ENCODE results near the gene DACH1.

Gene DACH1

DNA sequence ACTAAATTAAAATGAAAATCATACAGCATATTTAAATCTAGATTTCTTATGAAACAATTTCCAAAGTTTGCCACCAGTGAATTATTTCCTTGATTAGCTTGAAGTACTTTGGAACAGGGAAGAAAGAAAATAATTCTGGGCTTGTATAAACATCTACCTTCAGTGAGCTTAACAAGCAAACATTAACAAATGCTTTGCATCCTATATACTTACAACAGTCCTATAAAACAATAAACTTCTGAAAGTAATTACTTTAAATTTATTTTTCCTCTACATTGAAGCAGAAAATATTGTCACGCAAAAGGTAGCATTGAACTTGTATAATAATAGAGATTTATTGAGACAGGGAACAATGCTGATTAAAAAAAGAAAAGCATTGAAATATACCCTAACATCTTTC lies 164.8 kb downstream of the DACH1 start:
- DNase-seq (ENCODE audit: low spot score), result no peak

DNA sequence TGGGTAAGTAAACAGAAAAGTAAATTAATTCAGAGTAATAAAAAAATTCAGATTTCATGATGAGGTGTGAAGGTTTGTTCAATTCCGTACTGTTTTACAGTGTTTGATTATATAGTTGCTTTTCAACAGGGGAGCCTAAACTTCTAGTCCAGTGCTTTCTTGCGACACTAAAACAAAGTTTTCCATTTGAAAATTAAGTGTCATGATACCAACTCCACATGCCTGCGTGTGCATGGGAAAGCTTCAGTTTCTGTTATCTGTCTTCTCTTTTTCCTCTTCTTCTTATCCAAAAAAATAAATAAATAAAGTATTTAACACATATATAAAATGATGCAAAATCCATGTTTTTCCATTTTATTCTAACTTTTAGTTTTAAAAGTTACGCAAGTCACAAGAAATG lies 165.3 kb downstream of the DACH1 start:
- no peak for DNase-seq (ENCODE audit: low spot score)

DNA sequence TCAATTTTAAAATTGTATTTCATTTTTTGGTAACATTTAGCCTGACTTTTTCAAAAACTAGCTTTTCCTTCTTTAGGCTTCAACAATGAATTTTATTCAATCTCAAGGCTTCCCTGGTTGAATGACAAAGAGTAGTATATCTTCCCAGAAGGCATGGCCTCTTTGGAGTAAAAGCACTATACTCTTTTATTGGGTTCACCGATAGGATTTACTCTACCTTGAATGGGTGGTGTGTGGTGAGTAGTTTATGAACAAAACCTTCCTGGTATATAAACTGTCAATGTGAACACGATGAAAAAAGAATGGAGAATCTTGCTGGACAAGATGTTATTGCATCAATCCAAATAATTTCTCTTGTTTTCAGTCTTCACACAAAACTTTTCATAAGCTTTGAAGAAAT lies 167.7 kb downstream of the DACH1 start:
- no peak for DNase-seq (ENCODE audit: low spot score)

DNA sequence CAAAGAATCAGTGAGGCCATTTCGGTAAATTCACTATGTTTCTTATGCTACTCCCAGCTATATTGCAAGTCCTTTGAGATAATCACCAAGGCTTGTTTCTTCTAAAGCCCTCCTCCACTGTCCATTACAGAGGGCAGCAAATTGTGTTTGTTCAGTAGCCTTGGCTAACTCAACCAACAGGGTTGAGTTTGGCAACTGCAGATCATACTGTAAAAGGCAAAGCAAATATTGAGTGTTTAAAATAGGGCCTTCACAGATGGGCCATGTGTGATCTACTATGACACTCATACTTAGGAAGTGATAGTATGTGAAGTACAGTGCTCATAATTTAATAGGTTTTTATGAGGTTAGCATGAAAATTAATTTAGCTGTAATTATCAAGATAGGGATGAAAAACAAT lies 171.3 kb downstream of the DACH1 start:
- DNase-seq (ENCODE audit: low spot score), result no peak

DNA sequence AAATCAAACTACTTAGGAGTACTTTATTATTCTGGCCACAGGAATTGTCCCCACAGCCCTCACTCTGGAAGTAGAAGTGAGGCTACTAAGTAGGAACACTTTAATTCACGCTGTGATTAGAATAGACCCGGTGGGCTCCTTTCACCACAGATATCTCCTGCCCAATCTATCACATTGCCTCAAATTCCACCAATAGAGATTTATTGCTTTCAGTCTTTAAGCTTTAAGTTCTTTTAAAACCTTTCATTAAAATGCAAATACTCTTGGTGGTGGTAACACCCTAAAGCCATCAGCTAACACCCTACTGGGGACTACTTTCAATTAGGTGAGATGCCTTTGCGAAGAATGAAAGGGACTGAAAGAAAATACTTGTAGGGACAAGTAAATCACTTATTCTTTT lies 181.9 kb downstream of the DACH1 start:
- no peak for DNase-seq (ENCODE audit: low spot score)

DNA sequence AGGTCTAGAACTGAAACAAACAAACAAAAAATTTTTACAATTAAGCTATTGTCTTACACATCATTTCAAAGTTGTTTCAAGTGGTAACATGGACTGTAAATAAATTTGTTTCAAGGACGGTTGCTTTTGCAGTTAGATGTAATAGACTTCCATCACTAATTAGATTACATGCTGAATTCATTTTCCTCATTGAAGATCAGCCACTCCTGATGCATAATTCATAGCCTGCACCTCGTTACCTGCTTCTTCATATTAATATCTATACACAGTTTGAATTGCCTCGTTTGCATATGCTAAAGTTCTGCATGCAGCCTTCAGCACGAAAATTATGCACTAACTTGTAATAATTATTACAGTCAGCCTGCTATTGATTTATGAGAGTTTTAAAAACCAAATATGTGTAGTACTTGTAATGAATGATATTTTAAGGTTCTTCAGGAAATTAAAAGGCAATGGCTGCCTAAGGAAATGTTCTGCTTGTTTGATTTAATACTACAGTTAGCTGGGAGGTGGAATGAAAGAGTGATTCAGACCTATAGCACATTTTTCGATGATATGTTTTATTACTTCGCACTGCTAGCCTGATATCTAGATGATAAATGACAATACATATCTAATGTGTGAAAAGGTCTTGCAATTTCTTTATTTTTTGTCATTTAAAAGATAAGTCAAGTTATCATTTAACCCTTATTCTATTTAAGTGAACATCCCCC lies 184.9 kb downstream of the DACH1 start:
- no peak for DNase-seq (ENCODE audit: low spot score)

DNA sequence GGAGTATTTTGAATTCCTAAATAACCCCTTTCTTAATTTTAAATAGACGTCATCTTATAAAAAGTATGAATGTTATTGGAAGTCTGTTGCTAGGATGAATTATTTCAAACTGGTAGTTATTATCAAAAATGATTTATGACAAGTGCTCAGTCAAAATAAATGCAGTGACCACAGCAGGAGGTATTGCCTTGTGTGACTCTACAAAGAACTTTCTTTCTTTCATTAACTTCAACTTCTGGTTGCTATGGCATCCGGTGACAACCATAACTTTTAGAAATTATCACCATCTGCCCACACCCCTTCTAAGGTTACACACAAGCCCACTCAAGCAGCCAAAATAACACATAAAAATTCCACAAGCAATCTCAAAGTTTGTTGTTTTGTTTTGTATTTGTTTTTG lies 189.9 kb downstream of the DACH1 start:
- no peak for DNase-seq (ENCODE audit: low spot score)

DNA sequence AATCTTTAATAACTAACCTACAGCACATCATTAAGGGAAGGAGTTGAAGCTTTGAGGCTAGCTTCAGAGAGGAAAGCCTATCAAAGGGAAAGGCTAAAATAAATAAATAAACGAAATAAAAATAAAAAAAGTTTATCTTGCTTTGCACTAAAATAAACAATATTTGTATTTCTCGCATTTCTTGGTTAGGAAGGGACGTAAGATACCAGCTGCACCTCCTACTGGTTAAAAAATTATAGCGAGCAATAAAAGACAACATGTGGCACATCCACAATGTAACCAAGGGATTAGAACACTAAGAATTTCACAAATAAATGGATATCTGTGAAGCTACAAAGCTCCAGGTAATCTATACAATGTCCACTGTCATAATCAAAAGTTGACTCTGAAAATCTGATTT lies 194.5 kb downstream of the DACH1 start:
- peak; percentile 42 for DNase-seq (ENCODE audit: low spot score)

DNA sequence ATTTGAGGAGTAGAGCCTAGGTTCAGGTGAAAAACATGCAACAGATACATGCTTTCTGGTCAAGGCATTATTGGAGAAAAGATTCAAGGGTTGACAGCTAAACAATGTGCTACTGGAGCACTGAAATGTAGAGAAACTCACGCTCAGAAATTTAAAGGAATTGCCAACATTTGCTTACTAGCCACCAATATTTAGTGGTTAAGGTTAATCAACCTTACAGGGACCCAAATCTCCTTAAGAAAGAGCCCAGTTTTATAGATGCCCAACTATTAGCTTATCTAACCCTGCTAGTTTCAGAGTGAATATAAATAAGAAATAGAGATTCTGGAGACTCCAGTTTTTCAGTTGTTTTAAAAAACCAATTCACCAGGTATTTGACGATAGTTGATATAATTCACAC lies 203.6 kb downstream of the DACH1 start:
- DNase-seq (ENCODE audit: low spot score), result no peak

DNA sequence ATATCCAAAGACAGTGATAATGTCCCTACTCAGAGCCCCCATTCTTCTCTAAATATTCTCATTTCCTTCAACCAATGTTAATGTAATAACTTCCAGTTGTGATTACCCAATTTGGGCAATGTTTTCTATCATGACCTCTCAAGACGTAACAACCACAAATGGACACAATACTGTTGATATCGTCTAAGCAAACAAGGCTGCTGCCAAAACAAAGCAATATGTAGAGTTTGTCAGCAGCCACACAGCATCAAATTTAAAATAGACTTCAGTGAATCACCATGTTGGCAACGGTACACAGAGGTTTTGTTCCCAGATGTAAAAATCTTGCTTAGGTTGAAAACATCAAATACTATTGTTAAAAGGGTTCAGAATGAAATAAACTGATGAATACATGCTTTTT lies 205.1 kb downstream of the DACH1 start:
- no peak for DNase-seq (ENCODE audit: low spot score)

DNA sequence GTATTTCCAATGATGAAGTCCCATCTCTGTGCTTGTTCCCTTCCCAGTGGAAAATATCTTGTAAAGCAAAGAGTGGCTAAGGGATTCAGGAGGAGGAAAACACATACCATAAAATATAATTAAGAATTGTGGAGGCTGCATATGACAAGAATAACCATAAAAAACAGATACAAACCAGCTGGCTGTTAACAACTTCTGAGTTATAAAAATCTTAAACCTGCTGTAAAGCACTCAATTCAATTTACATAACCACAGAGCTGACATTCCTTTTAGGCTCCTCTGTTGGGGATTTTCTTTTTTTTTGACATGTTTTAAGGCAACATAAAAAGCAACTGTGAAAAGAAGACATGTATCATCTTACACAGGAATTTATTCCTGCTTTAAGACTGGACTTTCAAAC lies 207.6 kb downstream of the DACH1 start:
- no peak for DNase-seq (ENCODE audit: low spot score)

DNA sequence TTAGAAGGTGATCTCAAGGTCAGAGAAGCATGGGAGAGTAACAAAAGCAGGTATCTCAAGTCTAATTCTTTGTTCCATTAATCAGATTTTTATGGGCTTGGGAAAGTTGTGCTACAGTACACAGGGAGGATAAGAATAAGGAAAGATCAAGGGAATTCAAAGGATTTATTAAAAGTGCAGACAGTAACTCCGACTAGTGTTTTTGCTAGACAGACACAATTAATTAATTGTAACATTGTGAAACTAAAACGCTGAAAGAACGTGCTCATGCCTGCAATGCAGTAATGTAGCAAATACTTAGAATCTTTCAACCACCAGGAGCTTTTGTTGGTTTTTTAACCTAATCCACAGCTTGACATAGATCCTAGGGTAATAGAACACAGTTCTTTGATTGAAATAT lies 221.5 kb downstream of the DACH1 start:
- no peak for DNase-seq (ENCODE audit: low spot score)

DNA sequence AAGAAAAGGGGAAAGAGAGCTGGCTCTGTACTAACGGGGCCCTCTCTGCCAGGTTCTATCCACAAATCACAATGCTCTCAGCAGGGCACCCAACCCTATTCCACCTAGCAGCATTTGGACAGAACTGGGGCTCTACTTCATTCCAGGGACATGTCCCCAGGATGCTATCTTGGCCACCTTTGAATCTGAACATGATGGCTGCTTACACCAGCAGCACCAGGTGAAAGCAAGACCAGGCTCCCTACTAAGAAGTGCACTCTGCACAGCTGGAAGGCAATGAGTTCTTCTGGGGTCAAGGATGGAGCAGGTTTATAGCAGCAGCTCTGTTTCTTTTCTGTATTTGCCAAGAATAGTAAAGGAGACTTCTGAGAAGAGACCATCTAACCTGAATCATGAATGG lies 222.4 kb downstream of the DACH1 start:
- DNase-seq (ENCODE audit: low spot score), result no peak

DNA sequence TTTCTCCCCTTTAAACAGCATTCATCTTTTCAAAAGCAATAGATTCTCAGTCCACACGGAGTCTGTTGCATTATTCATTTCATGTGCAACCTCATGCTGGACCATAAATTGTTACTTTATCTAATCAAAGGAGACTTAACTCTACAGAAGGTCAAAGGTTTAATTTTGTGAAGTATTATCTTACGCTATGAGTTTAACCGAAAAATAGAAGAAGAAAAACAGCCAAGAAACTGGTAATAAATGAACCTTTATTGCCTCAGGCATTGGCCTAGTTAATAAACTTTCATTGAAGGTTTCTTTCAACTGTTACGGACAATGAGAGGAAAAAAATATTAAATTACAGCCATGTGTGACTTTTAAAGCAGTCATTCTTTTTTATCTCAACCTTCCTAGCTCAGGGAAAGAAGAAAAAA lies 223.6 kb downstream of the DACH1 start:
- no peak for DNase-seq (ENCODE audit: low spot score)

DNA sequence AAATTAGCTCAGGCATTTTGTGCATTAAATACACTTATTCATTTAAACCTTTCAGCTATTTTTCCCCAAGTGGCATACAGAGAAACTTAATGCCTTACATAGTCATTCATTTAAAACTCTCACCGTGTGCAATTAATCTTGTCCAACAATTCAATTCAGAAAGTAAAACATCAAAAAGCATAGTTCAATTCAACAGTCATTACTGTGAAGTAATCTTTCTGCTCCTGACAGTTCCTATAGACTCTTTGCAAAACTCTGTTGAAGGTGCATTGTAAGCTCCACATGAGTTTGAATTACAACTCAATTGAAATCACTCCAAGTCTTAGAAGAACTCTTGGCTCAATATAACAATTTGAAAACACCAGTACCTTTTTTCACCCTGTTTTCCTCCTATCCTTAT lies 228.3 kb downstream of the DACH1 start:
- DNase-seq (ENCODE audit: low spot score), result no peak

DNA sequence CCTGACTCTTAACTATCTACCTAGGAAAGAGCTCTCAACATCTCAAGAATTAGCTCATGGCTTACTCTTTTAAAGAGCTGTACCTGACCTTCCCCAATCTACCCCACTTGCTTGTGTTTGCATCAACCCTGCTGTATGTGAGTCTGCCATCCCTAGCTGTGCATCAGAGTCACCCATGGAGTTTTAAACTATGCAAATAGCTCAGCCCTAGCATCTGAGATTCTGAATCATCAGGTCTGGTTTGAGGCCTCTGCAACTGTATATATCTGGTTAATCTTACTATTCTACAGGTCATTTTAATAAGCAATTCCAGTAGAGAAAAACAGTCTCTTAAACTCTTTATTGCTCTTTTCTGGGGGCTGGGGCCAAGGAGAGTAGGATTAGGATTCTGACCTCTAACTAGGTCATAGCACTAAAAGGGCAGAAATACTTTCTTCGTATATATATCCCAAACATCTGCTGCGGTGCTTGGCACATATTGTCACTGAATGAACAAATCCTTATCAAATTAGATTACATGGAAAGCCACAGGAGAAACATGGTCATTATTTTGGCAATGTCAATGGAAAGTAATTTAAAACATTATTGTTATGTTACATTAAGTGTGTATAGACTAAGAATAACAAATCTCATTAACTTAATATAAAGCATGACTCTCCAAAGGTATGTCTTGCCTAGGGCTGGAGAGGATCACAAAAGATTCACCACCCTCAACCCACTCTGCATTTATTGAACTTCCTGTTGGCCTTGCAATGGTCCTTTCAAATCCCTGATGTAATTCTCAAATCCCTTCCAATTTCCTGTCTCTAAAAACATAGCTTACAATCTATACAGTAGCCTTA lies 232.2 kb downstream of the DACH1 start:
- no peak for DNase-seq (ENCODE audit: low spot score)

DNA sequence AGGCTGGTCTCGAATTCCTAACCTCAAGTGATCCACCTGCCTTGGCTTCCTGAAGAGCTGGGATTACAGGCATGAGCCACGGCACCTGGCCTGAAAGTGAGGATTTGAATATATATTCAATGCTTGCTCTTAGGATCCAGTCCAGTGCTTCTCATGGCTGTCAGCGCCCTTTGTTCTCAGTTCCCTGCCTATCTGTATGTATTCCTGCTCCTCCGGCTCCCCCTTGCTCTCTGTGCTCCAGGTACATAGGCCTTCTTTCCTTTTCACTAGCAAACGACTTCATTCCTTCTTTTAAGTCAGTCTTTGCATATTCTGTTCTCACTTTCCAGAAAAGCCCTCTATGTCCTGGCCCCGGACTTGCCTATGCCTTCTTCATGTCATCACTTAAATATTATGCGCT lies 232.8 kb downstream of the DACH1 start:
- no peak for DNase-seq (ENCODE audit: low spot score)

DNA sequence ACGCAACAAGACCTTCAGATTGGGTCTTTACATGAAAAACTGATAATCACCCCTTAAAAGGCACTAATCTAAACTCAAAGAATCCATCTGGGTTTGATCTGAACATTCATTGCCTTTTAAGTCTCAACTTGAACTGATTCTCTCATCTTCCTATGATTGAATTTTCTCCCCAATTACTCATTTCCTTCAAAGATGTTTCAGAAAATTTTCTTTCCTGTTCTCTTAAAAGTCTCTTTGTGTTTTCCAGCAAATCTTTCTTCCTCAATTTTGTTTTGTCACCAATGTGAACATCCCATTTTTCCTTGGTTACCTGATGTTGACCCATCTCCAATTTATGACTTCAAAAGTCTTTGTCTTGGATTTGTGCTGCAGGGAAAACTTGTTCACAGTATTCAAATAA lies 234.3 kb downstream of the DACH1 start:
- DNase-seq (ENCODE audit: low spot score), result no peak

DNA sequence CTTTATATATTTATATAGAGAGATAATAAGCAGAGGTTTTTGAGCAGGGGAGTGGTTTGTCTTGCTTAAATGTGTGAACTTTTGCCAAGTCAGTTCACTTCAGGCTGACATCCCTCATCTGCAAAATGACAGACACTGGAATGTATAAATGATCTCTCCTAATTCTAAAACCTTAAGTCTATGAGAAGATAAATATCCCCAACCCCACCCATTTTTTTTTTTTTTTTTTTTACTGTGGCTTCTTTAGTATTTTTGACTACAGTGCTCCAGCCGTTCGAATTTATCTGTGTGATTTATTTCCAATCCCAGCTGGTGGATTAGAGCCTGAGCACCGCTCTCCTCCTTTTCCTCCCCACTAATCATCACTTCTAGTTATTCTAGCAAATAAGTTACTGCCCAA lies 234.8 kb downstream of the DACH1 start:
- no peak for DNase-seq (ENCODE audit: low spot score)

DNA sequence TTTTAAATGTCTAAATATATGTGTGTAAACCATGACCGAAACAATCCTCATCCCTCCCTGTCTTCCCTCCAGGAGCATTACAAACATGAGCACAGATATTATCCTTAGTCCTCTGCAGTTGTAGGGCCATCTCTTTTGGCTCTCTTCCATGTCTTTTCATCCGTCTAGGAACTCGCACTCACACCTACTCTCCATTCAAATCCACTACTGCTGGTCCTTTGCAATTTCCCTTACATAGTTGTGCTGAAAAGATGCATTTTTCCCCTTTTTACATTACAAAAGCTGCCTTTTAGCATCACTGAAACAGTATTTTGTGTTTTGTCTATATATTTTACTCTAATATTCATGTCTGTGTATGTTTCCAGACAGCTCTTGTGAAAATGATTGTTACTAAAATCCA lies 237.8 kb downstream of the DACH1 start:
- DNase-seq (ENCODE audit: low spot score), result no peak

DNA sequence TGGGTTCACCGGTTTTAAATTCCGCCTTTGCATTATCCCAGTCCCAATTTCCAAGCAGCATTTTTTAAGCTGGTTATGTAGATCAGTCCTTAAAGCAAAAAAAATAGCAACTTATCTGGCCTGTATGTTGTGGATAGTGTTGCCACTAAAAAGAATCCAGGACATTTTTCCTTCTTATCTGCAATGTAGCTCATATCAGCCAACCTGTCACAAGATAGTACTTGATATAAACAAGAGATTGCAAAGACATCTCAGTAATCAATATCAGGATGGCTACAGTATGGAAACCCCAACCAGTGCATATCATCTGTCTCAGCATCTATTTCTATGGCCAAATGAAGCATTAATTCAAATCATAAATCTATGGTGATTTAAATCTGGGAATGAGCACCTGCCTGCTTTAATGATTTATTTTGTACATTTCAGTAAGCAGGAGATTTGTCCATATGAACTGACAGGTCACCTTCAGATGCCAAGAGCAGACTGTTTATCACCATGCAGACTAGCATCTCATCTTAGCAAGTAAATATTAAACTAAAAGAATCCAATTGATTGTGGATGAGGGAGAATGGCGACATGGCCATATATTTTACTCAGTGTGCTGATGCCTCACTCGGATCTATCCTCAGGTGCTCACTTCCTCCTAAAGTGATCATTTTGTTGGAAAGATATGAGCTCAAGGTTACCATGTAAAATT lies 240.4 kb downstream of the DACH1 start:
- no peak for DNase-seq (ENCODE audit: low spot score)

DNA sequence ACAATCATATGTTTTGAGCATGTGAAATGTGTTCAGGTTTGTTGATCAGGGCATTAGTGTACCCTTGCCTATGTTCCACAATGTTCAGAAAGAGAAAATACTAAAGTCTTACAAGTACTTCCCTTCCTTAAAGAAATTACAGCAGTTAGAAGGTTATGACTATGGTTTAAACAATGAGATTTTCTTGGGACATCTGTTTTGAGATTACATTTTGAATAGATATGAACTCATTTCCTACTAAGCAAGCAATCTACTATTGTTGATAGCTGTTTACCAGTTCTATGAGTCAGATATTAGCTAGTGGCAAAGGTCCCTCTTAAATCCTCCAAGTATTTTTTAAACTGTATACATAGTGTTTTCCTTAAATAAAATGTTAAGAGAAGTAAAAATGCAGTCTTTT lies 241.3 kb downstream of the DACH1 start:
- no peak for DNase-seq (ENCODE audit: low spot score)
